HG02973 (cell line): ENCODE data around the gene DIRAS1.

ENCODE experiments used
- ATAC-seq: cut with Tn5 transposase; IDR thresholded peaks from one replicate; pipeline ENCODE4 v1.9.1; 2021; ENCODE audit warnings: moderate library complexity; ENCODE audit not compliant: unreplicated experiment

The DIRAS1 gene, protein sequence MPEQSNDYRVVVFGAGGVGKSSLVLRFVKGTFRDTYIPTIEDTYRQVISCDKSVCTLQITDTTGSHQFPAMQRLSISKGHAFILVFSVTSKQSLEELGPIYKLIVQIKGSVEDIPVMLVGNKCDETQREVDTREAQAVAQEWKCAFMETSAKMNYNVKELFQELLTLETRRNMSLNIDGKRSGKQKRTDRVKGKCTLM

DNA sequence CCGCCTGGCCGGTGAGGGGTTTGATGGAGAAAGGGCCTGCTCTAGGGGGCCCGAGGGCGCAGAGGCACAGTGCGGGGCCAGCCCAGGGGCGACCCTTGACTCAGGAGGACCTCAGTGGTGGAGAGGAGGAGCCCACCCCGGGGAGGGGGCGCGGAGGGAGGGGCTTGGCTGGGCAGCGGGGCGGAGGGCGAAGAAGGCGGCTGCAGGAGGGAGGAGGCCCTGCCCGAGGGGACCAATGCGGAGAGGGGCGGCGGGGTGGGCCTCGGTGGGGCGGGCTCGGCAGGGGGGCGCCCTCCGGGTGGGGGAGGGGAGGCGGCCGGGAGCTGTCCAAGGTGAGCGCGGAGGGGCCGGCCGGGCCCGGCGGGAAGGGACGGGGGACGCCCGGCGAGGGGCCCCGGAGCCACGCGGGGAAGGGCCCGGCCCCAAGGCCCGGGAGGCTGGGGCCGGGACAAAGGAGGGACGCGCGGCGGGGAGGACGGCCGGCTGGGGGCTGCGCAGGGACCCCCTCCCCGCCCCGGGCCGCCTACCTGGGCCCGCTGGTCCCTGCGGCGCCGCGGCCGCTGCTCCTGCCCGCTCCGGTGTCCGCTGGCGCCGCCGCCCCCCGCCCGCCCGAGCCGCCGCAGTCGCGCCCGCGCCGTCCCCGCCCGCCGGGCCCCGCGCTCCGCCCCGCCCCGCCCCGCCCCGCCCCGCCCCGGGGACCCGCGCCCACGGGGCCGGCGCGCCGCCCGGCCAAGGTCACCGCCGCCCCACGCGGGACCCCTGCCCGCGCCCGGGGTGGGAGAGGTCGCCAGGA, at the start of gene DIRAS1:
TSS of gene DIRAS1 (minus strand) at position 596 of the 793 bp plus-strand sequence. CDS start 3,566 bp downstream, outside the sequence.
- no peak for ATAC-seq

DNA sequence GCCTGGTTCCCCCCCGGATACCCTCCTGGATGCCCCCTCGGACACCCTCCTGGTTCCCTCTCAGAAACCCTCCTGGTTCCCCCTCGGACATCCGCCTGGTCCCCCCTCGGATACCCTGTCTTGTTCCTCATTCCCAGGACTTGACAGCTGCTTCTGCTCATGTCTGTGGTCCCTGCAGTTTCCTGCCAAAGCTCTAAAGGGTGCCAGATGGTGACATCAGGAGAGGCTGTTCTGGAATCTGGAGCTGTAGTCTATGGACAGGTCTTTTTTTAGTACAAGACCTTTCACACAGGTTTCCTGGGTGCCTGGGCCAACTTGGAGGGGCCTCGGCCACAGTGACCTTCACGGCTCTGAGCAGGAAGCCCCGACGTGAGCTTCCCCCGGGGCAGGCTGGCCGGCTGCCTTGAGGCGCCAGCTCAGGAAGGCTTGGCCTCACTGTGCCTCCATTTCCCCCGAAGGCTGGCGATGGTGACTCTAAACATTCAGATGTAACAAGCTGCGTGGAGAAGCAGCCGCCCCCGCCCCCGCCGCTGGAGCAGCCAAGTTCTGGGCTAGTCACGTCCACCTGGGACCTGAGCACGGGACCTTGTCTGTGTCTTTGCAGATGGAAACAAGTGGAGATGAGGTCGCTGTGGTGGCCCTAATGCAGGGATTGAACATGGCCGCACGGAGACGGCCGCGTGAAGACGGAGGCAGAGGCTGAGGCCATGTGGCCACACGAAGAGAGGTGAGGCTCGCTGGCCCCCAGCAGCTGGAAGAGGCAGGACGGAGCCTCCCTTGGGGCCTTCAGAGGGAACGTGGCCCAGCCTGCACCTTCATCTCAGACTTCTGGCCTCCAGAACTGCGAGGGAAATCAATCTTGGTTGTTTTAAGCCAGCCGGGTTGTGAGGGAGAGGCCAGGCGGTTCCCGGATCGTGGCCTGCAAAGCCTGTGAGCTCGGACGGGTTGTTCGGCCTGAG, 49.2 kb upstream of the DIRAS1 start:
- no peak for ATAC-seq

DNA sequence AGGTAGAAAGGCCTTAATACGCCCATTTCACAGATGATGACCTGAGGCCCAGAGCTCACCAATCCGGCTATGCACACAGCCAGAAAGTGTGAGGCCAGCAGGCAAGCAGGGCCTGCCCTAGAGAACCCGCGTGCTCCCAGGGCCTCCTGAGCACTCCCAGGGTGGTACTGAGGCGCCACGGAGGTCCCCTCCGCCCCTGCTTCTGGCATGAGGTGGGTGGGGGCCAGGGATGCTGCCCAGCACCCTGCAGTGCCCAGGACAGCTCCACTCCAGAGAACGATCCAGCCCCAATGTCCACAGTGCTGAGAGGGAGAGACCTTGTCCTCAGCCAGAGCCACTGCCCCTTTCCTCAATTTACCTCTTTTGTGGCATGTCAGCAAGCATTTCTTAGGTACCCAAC, 48.0 kb upstream of the DIRAS1 start:
- no peak for ATAC-seq

DNA sequence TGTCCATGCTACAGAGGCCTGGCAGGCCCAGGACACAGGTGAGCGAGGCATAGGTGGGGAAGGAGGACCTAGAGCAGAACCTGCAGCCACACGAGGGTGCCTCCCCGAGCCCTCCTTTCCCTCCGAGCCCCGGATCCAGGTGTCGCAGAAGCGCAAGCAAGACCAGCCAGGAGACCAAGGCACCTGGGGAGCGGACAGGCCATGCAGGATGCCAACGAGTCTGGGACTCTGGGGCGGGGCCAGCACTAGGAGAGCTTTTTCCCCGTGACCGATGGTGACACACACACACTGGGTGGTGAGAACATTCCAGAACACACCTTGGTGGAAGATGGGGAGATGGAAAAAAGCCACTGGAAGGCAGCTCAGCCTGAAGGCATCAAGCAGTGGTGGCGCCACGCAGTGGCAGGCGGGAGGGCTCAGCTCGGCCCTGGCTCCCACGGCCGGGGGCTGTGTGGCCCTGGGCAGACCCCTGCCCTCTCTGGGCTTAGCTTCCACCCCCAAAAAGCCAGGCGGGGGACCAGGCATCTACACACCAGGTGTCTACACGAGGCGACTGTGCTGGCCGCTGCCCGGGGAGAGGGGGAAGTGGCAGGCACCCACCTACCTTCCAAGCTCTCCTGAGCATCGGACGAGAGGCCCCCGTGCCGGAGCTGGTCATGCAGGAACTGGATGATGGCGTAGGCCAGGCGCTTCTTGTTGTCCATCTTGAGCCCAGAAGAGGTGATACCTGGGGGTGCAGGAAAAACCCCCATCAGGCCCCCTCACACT, 47.4 kb upstream of the DIRAS1 start:
- no peak for ATAC-seq

DNA sequence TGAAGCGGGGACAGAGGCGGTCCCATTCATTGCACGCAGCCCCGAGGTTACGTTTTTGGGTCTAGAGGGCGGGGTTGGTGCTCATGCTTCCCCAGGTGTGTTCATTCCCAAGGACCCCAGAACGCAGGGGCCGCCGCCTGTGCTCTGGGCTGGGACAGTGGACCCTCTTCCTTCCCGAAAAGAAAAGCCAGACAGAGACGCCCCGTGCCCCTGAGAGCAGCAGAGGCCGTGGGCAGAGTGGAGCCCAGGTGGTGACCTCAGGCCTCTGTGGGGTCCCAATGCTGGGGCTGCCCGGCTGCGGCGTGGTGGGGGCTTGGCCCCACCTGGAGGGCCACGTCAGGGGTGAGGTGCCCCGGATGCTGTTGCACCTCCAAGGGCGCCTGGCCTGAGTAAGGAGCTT, 46.5 kb upstream of the DIRAS1 start:
- ATAC-seq, result no peak

DNA sequence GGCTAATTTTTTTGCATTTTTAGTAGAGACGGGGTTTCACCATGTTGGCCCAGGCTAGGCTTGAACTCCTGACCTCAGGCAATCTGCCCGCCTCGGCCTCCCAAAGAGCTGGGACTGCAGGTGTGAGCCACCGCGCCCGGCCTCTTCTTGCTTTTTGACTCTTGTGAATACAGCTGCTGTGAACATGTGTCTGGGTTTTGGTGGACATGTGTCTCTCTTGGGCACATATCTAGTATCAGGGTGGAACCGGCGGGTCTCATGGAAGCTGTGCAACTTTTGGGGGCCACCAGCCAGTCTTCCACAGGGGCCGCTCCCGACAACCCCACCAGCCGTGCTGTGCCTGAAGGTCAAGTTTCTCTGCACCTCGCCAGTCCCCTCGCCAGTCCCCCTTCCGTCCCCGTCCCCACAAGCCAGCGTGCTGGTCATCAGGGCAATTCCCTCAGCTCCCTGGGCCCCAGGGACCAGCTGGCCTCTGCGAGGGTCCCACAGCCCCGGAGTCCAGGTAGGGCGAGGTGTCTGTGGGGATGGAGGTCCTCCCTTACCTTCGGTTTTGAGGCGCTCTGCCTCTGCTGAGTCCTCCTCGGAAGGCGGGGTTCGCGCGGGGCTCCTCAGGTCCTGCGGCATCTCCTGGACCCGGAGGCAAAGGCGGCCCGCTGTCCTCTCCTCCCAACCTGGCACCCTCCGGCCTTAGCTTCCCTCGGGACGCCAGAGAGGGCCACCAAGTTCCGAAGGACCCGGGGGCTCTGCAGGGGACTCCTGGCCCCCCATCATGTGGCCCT, 45.6 kb upstream of the DIRAS1 start:
- no peak for ATAC-seq

DNA sequence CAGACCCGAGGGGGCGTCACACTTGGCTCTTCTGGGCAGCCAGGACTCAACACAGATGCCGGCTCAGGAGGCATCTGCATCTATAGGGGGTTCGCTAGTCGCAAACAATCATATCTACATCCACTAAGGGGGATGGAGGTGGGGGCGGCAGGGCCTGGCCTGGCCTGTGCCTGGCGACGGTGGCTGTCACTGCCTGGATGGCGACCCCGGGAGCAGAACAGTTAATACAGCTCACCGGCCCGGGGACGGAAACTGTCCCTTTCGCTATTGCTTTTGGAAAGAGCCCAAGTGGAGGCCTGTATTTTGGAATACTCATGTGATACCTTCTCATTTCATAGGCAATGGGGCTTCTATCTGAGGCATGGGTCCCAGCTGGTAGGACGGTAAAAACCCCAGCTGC, 44.2 kb upstream of the DIRAS1 start:
- no peak for ATAC-seq

DNA sequence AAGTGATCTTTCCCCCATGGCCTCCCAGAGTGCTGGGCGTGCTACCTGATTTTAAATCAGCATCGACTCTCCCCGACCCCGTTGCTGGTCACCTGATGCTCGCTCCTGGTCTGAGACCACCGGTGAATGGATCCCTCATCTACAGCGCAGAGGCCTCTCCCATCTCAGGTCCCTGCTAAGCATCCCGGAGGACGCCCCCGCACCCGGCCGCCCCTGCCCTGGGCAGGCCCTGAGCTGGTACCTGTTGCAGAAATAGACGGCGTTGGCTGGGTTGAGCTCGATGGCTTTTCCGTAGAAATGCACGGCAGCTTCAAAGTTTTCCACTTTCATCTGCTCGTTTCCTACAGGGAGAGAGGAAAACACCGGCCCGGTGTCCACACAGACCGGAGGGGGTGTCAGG, 43.8 kb upstream of the DIRAS1 start:
- no peak for ATAC-seq

DNA sequence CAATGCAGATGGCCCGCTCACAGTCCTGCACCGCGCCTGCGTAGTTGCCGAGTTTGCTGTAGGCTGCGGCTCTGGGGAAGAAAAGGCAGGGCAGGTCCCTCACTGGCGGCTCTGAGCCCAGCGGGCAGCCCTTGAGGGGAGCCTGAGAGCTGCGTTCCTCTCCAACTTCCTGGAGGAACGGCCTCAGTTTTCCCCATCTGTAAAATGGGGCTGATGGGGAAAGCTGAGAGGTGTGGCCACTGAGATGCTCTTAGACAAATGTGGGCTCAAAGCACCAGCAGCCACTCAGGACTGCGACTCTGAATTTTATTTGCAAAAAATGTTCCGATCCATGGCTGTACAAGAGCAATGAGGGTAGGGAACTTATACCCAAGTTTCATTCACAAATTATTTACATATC, 42.5 kb upstream of the DIRAS1 start:
- ATAC-seq, result no peak

DNA sequence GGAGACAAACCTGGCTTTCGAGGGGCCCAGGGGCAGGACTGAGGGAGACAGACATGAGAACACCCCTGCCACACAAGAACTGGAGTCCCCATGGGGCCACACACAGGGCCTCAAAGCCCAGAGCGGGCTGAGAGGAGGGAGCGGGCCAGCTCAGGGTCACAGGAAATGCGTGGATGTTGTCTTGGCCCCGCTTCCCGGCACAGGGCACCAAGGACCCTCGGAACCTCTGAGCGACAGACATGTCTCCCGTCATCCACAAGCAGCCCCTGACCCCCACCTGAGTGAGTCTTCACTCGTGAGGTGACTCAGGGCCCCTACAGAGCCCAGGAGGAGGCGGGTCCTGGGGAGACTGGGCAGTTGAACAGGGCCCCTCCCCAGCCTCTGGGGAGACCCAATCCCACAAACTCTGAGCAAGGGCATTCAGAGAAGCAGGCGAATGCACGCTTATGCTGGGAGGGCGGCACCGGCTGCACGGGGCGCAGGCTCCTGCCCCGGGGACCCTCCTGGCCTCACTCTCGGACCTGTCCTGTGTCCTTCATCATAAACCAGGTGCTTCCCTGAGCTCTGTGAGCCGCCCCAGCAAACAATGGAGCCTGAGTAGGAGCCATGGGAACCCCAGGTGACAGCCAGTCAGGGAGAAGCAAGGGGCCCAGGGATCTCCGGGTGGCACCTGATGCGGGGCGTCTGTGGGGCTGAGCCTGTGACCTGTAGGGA, 41.8 kb upstream of the DIRAS1 start:
- no peak for ATAC-seq

DNA sequence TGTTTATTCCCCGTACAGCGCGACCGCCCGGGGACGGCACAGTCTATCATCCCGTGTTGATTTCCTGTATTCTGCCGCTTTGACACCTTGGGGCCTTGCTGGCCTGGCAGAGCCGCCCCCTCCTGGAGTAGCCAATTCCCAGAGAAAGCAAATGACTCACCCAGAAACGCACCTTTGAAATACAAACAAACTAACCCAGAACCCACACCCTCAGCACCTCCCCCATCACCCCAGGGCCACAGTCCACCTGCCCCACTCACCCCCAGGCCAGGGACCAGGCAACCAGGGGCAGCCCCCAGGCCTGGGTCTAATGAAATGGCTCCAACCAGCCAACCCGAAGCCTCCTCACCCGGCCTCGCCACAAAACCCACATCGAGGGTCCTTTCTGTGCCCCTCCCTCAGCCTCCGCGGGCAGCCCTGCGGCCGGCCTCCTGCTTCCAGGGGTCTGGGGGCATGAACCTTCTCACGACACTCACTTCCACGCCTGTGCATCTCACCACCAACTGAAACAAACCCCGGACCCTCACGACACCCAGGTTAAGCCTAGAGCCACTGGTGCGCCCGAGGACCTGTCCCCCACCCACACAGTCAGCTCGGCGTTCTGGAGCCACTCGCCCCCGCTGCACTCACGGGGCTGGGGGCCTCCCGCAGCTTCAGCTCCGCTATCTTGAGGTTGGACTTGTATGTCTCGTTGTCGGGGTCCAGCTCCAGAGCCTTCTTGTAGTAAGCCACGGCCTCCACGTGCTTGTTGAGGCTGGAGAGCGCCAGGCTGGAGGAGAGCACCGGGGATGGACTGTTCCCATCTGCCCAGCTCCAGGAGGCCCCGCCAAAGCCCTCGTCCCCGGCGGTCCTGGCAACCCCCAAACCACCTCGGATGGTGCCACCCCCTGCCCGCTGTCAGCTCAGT, 41.0 kb upstream of the DIRAS1 start:
- ATAC-seq, result no peak

DNA sequence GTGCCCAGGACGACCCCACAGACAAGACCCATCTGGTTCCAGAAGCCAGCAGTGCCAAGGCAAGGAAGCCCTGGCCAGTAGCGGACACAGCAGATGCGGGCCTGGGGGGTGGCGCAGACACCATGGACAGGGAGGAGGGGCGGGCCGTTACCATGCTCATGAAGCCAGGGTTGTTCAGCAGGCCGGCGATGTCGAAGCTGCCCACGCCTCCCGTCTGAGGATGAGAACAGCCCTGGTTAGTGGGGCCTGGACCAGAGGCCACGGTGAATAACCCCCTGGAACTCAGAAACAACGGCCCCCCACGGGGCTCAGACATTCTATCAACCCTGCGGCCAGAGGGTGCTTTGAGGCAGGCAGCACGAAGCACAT, 40.1 kb upstream of the DIRAS1 start:
- ATAC-seq, result no peak

DNA sequence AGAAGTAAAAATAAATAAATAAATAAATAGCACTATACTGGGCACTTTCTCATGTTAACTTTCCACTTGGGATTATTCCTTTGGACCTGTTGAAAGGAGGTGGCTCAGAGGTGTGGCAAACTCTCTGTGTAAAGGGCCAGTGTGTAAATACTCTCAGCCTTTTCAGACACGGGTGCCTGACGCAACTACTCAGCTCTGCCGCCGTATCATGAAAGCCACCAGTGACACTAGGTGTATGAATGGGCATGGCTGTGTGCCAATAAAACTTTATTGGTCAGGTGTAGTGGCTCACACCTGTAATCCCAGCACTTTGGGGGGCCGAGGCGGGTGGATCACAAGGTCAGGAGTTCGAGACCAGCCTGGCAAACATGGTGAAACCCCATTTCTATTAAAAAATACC, 38.8 kb upstream of the DIRAS1 start:
- ATAC-seq, result no peak

DNA sequence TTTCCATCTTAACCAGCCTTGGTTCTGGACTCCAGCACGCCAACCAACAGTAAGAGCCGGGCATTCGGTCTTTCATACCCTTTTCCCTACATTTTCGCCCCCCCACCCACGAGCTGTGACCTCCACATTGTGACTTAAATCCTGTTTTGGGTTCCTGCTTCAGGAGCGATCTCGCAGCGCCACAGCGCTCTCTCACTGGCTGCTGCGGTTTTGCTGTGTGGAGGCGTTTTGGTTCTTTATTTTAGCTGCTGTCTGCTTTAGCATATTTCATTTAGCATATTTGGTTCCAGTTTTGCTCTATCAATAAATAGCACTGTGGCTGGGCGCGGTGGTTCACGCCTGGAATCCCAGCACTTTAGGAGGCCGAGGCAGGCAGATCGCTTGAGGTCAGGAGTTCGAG, 38.2 kb upstream of the DIRAS1 start:
- no peak for ATAC-seq

DNA sequence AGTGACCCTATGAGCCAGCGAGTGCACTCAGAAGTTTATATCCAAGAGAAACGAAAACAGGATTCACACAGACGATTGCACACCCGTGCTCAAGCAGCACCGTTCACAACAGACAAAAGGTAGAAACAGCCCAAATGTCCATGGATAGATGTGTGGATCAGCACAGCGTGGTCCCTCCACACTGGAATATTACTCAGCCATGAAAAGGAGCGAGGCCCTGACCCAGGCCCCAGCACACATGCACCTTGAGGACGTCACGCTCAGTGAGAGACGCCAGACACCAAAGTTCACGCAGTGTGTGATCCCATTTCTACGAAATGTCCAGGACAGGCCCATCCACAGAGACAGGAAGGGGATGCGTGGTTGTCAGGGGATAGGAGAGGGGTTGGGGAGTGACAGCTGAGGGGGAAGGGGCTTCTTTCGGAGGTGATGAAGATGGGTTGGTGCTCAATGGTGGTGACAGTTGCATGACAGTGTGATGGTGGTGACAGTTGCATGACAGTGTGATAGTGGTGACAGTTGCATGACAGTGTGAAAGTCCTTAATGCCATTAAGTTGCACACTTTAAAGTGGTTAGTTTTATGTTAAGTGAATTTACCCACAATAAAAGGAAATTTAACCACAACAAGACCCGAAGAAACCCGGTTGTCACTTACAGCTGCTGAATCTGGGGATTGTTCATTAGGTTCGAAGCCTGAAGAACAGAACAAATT, 37.6 kb upstream of the DIRAS1 start:
- no peak for ATAC-seq

DNA sequence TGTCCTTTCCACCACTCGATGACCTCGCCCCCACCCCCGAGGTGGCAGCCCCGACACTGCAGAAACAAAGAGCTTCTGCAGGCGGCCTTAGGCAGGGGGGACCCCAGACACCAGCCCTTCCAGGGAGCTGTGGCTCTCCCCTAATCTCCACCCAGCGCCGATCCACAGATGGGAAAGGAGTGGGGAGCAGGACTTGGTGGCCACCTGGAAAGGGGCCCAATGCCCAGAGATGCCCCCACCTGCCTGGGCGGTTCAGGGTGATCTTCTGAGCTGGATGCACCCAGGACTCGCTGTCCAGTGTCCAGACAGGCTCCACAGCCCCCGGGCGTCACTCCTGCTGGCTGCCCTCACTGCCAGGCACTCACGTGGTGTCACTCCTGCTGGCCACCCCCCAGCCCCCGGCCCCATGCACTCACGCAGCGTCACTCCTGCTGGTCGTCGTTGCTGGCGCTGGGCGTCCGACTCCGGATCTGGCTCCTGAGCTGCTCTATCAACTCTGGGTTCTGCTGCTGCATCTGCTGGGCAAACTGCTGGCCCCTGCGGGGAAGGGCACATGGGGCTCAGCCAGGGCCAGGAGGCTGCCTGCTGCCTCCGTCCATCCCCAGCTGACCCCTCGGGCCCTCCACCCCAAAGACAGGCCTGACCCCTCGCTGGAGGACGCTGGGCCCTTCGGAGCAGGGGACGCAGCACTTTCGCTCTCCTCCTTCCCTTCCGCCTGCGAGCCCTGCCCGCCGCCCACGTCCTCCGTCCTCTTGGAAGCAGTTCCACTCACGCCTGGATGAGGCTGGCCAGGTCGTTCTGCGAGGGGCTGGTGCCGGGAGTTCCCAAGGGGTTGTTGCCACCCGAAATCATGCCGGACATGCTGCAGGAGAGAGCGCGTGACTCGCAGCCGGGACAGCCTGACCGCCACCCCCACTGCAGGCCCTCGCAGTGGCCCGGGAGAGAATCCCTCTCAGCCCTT, 36.0 kb upstream of the DIRAS1 start:
- ATAC-seq, result no peak

DNA sequence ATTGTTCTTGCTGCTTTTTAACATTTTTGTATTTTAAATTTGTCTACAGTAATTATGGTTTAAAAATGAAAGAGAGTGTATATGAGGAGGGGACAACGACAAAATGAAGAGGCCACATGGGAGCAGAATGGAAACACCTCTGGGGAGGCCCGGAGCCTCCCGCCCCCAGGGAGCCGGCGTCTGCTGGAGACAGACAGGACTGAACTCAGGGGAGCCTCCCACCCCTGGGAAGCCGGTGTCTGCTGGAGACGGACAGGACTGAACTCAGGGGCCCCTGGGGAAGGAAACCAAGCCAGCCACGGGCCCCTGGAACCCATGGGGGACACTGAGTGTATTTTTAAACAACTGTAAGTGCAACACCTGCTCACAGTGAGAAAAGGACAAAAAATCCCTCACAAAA, 35.3 kb upstream of the DIRAS1 start:
- no peak for ATAC-seq
